Stimulated activated naive B cell treated with anti-CD40 and anti-IgM and Interleukin-4, amounts not matched to agents 10 μg/mL and 1 μg/mL and 100 μg/mL, for 72 hours (primary cell): ENCODE measurements around the gene MST1R.
A peak's percentile ranks its signal among the peaks of the same experiment; 100 is the strongest.
"Not testable (repeated sequence)": the region's sequence is repeated elsewhere in the genome, so short reads cannot be mapped to it uniquely, and the experiment has no call there.

Experiments
- ATAC-seq, 2 donors: fragments of 150-1000 bp; cut with Tn5 transposase; replicated peaks; 2 replicates each; pipeline ENCODE4 v1.10.0; 2021; ENCODE audit warnings: moderate library complexity in 1 of 2
- DNase-seq: peaks from one replicate; pipeline ENCODE4 v3.0.0; 2021
- H3K27ac Mint-ChIP-seq: one replicate; pipeline ENCODE4 v1.8.0; 2022; ENCODE audit warnings: mild to moderate bottlenecking, mixed read lengths
- H3K27me3 Mint-ChIP-seq, 2 donors: one replicate each; pipeline ENCODE4 v1.8.0; 2022; ENCODE audit warnings: mixed read lengths in 2 of 2
- H3K36me3 Mint-ChIP-seq, 2 donors: one replicate each; pipeline ENCODE4 v1.8.0; 2022; ENCODE audit warnings: mixed read lengths in 2 of 2, mild to moderate bottlenecking in 1 of 2
- H3K4me1 Mint-ChIP-seq, 2 donors: one replicate each; pipeline ENCODE4 v1.8.0; 2022; ENCODE audit warnings: mixed read lengths in 2 of 2, mild to moderate bottlenecking in 1 of 2
- H3K4me3 Mint-ChIP-seq, 2 donors: one replicate each; pipeline ENCODE4 v1.8.0; 2022; ENCODE audit warnings: mild to moderate bottlenecking in 2 of 2, mixed read lengths in 2 of 2, moderate library complexity in 1 of 2
- H3K9me3 Mint-ChIP-seq, 2 donors: one replicate each; pipeline ENCODE4 v1.8.0; 2022; ENCODE audit warnings: mixed read lengths in 2 of 2, mild to moderate bottlenecking in 1 of 2

The MST1R gene

DNA sequence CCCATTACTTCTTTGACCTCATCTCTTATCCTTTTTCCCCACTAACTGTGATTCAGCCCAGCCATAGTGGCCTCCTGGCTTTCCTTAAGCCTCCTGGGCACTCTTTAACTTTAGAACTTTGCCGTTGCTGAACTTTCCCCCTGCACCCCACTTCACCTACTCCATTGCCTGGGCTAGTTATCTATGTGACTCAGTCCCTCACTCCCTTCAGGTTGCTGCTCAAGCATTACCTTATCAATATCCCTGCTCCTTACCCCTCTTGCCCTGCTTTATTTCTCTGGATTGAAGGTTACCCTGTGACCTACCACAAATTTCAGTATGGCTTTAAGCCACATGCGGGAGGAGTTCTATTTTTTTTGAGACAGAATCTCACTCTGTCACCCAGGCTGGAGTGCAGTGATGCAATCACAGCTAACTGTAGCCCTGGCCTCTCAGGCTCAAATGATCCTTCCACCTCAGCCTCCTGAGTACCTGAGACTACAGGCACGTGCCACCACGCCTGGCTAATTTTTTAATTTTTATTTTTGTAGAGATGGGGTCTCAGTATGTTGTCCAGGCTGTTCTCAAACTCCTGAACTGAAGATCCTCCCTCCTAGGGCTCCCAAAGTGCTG, 22.6 kb upstream of the MST1R start:
- DNase-seq (no peak), ATAC-seq (no peak)
- Mint-ChIP-seq H3K27ac (no peak overlapping the region), H3K4me3 (no peak overlapping the region), H3K27me3 (no peaks in the 10 kb centered on the region), H3K9me3 (no peaks in the 10 kb centered on the region), H3K4me1 (peaks cover 5 to 21% of the 10 kb centered on the region in 2 donors), H3K36me3 (peaks cover 4 to 10% of the 10 kb centered on the region in 2 donors)

- H3K36me3 Mint-ChIP-seq: peaks cover 4 to 10% of the 10 kb centered on the region in 2 donors
- no peaks in the 10 kb centered on the region for H3K27me3 Mint-ChIP-seq
- DNase-seq (no peak), ATAC-seq (no peak)
- H3K4me3 Mint-ChIP-seq: no peak overlapping the region
- H3K9me3 Mint-ChIP-seq: no peaks in the 10 kb centered on the region
- peaks cover 5 to 21% of the 10 kb centered on the region in 2 donors for H3K4me1 Mint-ChIP-seq
- no peak overlapping the region for H3K27ac Mint-ChIP-seq
These were observed 21.8 kb upstream of the MST1R start for GRCh38 chr3:49925485-49925884.

- Mint-ChIP-seq H3K27me3 (no peaks in the 10 kb centered on the region), H3K27ac (no peak overlapping the region), H3K4me1 (peaks cover 5 to 16% of the 10 kb centered on the region in 2 donors), H3K4me3 (no peak overlapping the region), H3K9me3 (no peaks in the 10 kb centered on the region), H3K36me3 (peaks cover 4 to 13% of the 10 kb centered on the region in 2 donors)
- DNase-seq: no peak
- ATAC-seq: no peak
These were observed 21.0 kb upstream of the MST1R start for GRCh38 chr3:49924683-49925082.

DNA sequence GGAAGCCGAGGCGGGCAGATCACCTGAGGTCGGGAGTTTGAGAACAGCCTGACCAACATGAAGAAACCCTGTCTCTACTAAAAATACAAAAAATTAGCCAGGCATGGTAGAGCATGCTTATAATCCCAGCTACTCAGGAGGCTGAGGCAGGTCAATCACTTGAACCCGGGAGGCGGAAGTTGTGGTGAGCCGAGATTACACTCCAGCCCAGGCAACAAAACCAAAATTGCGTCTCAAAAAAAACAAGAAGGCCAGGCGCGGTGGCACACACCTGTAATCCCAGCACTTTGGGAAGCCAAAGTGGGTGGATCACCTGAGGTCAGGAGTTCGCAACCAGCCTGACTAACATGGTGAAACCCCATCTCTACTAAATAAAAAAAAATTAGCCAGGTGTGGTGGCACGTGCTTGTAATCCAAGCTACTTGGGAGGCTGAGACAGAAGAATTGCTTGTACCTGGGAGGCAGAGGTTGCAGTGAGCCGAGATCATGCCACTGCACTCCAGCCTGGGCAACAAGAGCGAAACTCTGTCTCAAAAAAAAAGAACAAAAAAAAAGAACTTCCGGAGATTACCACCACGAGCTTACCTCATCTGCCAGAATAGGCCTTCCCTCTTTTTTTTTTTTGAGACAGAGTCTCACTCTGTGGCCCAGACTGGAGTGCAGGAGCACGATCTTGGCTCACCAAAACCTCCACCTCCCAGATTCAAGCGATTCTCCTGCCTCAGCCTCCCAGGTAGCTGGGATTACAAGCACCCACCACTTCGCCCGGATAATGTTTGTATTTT, 14.3 kb upstream of the MST1R start:
- not testable (repeated sequence) for DNase-seq, H3K9me3 Mint-ChIP-seq, H3K27ac Mint-ChIP-seq, H3K4me1 Mint-ChIP-seq, H3K27me3 Mint-ChIP-seq, H3K4me3 Mint-ChIP-seq
- peak in 1 of 2 donors; percentile 21 for ATAC-seq
- peaks cover 2 to 18% of the 10 kb centered on the region in 2 donors for H3K36me3 Mint-ChIP-seq

- no peak overlapping the region for H3K27ac Mint-ChIP-seq
- H3K4me3 Mint-ChIP-seq: no peak overlapping the region
- ATAC-seq (no peak), DNase-seq (no peak)
- no peaks in the 10 kb centered on the region for H3K27me3 Mint-ChIP-seq
- peaks cover 0 to 4% of the 10 kb centered on the region in 2 donors for H3K4me1 Mint-ChIP-seq
- no peaks in the 10 kb centered on the region for H3K9me3 Mint-ChIP-seq
- H3K36me3 Mint-ChIP-seq: peaks cover 8 to 30% of the 10 kb centered on the region in 2 donors
These were observed 13.0 kb upstream of the MST1R start for GRCh38 chr3:49916686-49917085.

GRCh38 chr3:49914906-49915305, 11.2 kb upstream of the MST1R start:
- Mint-ChIP-seq H3K27me3 (no peaks in the 10 kb centered on the region), H3K9me3 (no peaks in the 10 kb centered on the region), H3K36me3 (peaks cover 19 to 38% of the 10 kb centered on the region in 2 donors), H3K27ac (no peak overlapping the region), H3K4me1 (peaks cover 0 to 4% of the 10 kb centered on the region in 2 donors), H3K4me3 (no peak overlapping the region)
- no peak for DNase-seq
- no peak for ATAC-seq

DNA sequence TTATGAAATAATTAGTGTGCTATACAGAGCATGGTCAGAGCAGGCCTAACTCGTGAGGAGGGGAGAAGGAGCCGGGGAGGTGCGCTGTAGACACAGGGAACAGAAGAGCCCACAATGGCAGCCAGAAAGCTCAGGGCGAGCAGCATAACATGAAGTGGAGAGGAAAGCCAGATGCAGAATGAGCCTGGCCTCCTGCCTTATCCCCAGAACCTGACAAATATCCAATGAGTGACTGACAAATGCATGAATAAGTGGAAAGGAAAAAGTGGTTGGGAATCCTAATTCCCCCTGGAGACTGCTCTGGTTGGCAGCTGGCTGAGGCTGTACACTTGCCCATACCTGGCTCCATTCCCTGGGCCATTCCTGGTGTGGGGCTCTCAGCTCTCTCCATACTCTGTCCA, 9.2 kb upstream of the MST1R start:
- H3K27ac Mint-ChIP-seq: no peak overlapping the region
- no peak for ATAC-seq
- H3K4me3 Mint-ChIP-seq: no peak overlapping the region
- H3K27me3 Mint-ChIP-seq: no peaks in the 10 kb centered on the region
- no peak for DNase-seq
- peaks cover 0 to 2% of the 10 kb centered on the region in 2 donors for H3K4me1 Mint-ChIP-seq
- peaks cover 25 to 35% of the 10 kb centered on the region in 2 donors for H3K36me3 Mint-ChIP-seq
- H3K9me3 Mint-ChIP-seq: no peaks in the 10 kb centered on the region

DNA sequence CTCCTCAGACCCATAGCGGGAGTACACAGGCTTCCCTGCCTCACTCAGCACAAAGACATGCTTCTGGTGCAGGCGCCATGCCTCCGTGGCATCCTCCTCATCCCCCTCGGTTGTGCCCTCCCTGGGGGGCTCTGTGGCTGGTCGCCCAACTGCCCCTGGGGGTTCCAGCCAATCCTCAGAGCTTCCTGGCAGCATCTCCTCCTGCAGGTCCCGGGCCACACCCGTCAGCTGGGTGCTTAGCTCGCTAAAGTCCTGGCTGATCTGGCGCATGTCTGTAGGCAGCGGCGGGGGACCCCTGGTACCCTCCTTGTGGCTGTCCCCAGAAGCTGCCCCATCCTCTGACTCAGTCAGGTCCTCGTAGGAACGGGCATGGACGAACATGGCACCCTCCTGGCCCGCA, 7.9 kb upstream of the MST1R start:
- no peak for ATAC-seq
- no peak for DNase-seq
- no peak overlapping the region for H3K27ac Mint-ChIP-seq
- peaks cover 25 to 31% of the 10 kb centered on the region in 2 donors for H3K36me3 Mint-ChIP-seq
- no peaks in the 10 kb centered on the region for H3K9me3 Mint-ChIP-seq
- H3K27me3 Mint-ChIP-seq: no peaks in the 10 kb centered on the region
- H3K4me1 Mint-ChIP-seq: peaks cover 2 to 5% of the 10 kb centered on the region in 2 donors
- H3K4me3 Mint-ChIP-seq: no peak overlapping the region

GRCh38 chr3:49911124-49911420, 7.4 kb upstream of the MST1R start:
- Mint-ChIP-seq H3K27me3 (no peaks in the 10 kb centered on the region), H3K9me3 (no peaks in the 10 kb centered on the region), H3K4me1 (peaks cover 6 to 8% of the 10 kb centered on the region in 2 donors), H3K27ac (no peak overlapping the region), H3K4me3 (no peak overlapping the region), H3K36me3 (peaks cover 25 to 27% of the 10 kb centered on the region in 2 donors)
- DNase-seq (no peak), ATAC-seq (no peak)

- H3K9me3 Mint-ChIP-seq: no peaks in the 10 kb centered on the region
These were observed 6.9 kb upstream of the MST1R start for GRCh38 chr3:49910409-49911123.

GRCh38 chr3:49908373-49909199, 4.9 kb upstream of the MST1R start:
- Mint-ChIP-seq H3K27ac (no peak overlapping the region), H3K4me1 (peaks cover 17 to 23% of the 10 kb centered on the region in 2 donors), H3K4me3 (no peak overlapping the region), H3K36me3 (peaks cover 23 to 30% of the 10 kb centered on the region in 2 donors), H3K9me3 (no peaks in the 10 kb centered on the region), H3K27me3 (no peaks in the 10 kb centered on the region)
- no peak for DNase-seq
- ATAC-seq: no peak

More at GRCh38 chr3:49910409-49911123, 6.9 kb upstream of the MST1R start:
- Mint-ChIP-seq H3K4me1 (peaks cover 10 to 13% of the 10 kb centered on the region in 2 donors), H3K36me3 (peaks cover 23 to 27% of the 10 kb centered on the region in 2 donors), H3K27me3 (no peaks in the 10 kb centered on the region), H3K4me3 (no peak overlapping the region), H3K27ac (no peak overlapping the region)
- DNase-seq (no peak), ATAC-seq (no peak)

DNA sequence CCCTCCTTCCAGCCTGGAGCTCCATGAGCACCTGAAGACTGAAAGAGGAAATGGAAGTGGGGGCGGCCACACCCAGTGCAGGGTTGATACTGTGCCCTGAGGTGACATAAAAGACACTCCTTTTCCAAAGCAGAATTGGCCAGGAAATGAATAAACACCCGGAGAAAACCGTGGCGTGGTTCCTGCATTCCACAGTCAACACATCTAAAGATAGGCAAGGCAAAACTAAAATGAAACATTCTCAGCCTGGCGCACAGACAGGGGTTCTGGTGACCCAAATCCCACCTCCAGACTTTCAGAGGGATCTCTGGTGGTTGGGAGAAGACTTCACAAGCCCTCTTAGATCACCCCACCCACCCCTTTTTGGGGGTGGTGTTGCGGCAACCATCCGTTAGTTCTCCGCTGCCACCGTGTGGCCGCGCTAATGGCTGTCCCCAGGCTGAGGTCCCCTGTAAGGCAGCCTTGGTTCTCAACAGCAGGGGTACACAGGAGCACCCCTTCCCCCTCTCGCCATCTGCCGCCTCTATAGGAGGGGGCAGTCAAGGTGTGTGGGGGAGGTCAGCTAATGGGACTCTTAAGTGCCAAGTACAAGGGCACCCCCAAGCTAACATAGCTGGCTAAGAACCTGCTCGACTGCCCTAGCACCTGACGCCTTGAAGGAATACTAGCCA, 2.5 kb upstream of the MST1R start:
- peak overlapping the region in 1 of 2 donors; percentile 59 for H3K4me3 Mint-ChIP-seq
- peaks cover 13 to 14% of the 10 kb centered on the region in 2 donors for H3K36me3 Mint-ChIP-seq
- no peaks in the 10 kb centered on the region for H3K9me3 Mint-ChIP-seq
- H3K27ac Mint-ChIP-seq: peak overlapping the region; percentile 81
- H3K27me3 Mint-ChIP-seq: no peaks in the 10 kb centered on the region
- ATAC-seq: peak; percentile 55 to 57
- peak; percentile 15 for DNase-seq
- H3K4me1 Mint-ChIP-seq: peaks cover 19 to 23% of the 10 kb centered on the region in 2 donors

GRCh38 chr3:49904448-49904847, 775 bp upstream of the MST1R start:
- DNase-seq, H3K36me3 Mint-ChIP-seq, H3K27me3 Mint-ChIP-seq, ATAC-seq, H3K9me3 Mint-ChIP-seq, H3K27ac Mint-ChIP-seq: not testable (repeated sequence)
- peak overlapping the region; percentile 80 to 86 for H3K4me3 Mint-ChIP-seq
- H3K4me1 Mint-ChIP-seq: peaks cover 19 to 23% of the 10 kb centered on the region in 2 donors
